GM19035 (cell line): ENCODE results near the gene PIMREG.

Experiments used
- ATAC-seq: cut with Tn5 transposase; IDR thresholded peaks from one replicate; pipeline ENCODE4 v1.9.1; 2021; ENCODE audit not compliant: unreplicated experiment

PIMREG gene

GRCh38 chr17:6437956-6438355 is 6.3 kb upstream of the PIMREG start:
- ATAC-seq: no peak

GRCh38 chr17:6439951-6440350 is 4.3 kb upstream of the PIMREG start:
- ATAC-seq: no peak

GRCh38 chr17:6442775-6443174 is 1.5 kb upstream of the PIMREG start:
- ATAC-seq: no peak

GRCh38 chr17:6444571-6445335 is 498 bp downstream of the PIMREG start:
- no peak for ATAC-seq

- no peak for ATAC-seq
Measured at GRCh38 chr17:6446516-6447100, 2.4 kb downstream of the PIMREG start.

GRCh38 chr17:6448473-6448872 is 4.2 kb downstream of the PIMREG start:
- ATAC-seq: no peak

- ATAC-seq: no peak
Measured at GRCh38 chr17:6449307-6449706, 5.1 kb downstream of the PIMREG start.

GRCh38 chr17:6450926-6451832 is 6.9 kb downstream of the PIMREG start:
- ATAC-seq: no peak

GRCh38 chr17:6452471-6453266 is 8.4 kb downstream of the PIMREG start:
- ATAC-seq: no peak

- ATAC-seq: no peak
Measured at GRCh38 chr17:6453279-6454024, 9.2 kb downstream of the PIMREG start.

- ATAC-seq: no peak
Measured at GRCh38 chr17:6454495-6455320, 10.5 kb downstream of the PIMREG start.

GRCh38 chr17:6455321-6455705 is 11.1 kb downstream of the PIMREG start:
- ATAC-seq: no peak

GRCh38 chr17:6456321-6456720 is 12.1 kb downstream of the PIMREG start:
- ATAC-seq: no peak

- ATAC-seq: no peak
Measured at GRCh38 chr17:6456914-6457687, 12.8 kb downstream of the PIMREG start.

- ATAC-seq: no peak
Measured at GRCh38 chr17:6457688-6458459, 13.6 kb downstream of the PIMREG start.

GRCh38 chr17:6458460-6458950 is 14.2 kb downstream of the PIMREG start:
- no peak for ATAC-seq

GRCh38 chr17:6460531-6461161 is 16.4 kb downstream of the PIMREG start:
- no peak for ATAC-seq
